ENCODE measurements around the gene CCDC110. TPM values are rescaled to one million over a fixed set of nuclear protein-coding genes. Genes with fewer than 3 reads are reported as not detected.

The CCDC110 gene
- total and polyA plus RNA-seq, 9 of the 15 experiments (the other 6 are each of a cell fraction or from before 2014, with no cell fraction given): 0.04 to 0.35 (median 0.07) TPM; not detected in 4

GRCh38 chr4:185469580-185470154 lies 1.9 kb downstream of the CCDC110 start (continued):
- TF ChIP-seq, protein P1, sequence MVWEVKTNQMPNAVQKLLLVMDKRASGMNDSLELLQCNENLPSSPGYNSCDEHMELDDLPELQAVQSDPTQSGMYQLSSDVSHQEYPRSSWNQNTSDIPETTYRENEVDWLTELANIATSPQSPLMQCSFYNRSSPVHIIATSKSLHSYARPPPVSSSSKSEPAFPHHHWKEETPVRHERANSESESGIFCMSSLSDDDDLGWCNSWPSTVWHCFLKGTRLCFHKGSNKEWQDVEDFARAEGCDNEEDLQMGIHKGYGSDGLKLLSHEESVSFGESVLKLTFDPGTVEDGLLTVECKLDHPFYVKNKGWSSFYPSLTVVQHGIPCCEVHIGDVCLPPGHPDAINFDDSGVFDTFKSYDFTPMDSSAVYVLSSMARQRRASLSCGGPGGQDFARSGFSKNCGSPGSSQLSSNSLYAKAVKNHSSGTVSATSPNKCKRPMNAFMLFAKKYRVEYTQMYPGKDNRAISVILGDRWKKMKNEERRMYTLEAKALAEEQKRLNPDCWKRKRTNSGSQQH (CRISPR knock-in tag; IDR thresholded peaks at IDR 0.05): no peak

DNA sequence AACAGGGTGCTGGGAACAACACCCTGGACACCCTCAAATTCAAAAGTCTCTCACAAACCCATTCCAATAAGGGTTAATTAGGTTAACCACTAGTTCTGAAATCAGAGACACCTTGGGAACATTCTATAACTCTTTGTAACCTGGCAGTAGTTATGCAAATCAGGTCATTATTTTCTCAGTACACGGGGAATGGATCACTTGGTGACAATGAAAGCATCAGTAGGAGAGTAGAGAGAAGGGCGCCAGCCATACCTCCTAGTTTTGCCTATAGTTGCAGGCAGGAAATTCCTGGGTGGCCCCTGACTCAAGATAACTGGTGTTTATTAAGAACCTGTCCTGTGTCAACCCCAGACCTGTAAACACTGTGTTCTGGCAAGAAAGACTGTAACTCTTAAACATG lies 2.5 kb downstream of the CCDC110 start:
- Histone ChIP-seq H3K9me1 (ENCODE audit: control insufficient read depth, insufficient read depth, low read length) (no peaks in the 10 kb centered on the region), H2AFZ (ENCODE audit: low read depth, low read length) (no peak overlapping the region), H3K27ac (ENCODE audit: extremely low read depth, low read depth, low read length) (no peak overlapping the region), H3K27me3 (ENCODE audit: control insufficient read depth in 2 of 2, insufficient read depth in 2 of 2, low read length in 2 of 2) (peaks cover 38 to 50% of the 10 kb centered on the region in 2 experiments), H3K4me3 (no peak overlapping the region), H3K9ac (ENCODE audit: insufficient read depth in 1 of 2, low read depth in 2 of 2, low read length in 2 of 2) (no peak overlapping the region), H3K4me1 (replicated peaks in 1 of 2; ENCODE audit: control insufficient read depth in 2 of 2, insufficient read depth in 2 of 2, low read length in 2 of 2) (peaks cover 9 to 12% of the 10 kb centered on the region in 2 experiments), H3K36me3 (ENCODE audit: control insufficient read depth, insufficient read depth, low read length) (no peaks in the 10 kb centered on the region), H3K4me2 (ENCODE audit: insufficient read depth, low read length) (no peak overlapping the region), H4K20me1 (replicated peaks; ENCODE audit: control insufficient read depth, insufficient read depth, low read length) (no peaks in the 10 kb centered on the region), H3K79me2 (ENCODE audit: control insufficient read depth, insufficient read depth, low read length) (no peaks in the 10 kb centered on the region), H3K9me3 (replicated peaks; ENCODE audit: control insufficient read depth, insufficient read depth, low read depth, low read length) (peaks cover 2% of the 10 kb centered on the region; the same call in 1 of the 2 replicates)
- in situ Hi-C loops (cut with MboI) (no loop called here), intact Hi-C loops (cut with micrococcal nuclease) (no loop called here)
- ChIA-PET CTCF (ENCODE audit: low intra/inter-chr PET ratio) (no interaction called here), POLR2A (no interaction called here)
- no peak for TF ChIP-seq BRD4 (IDR thresholded peaks at IDR 0.05)
- no peak for TF ChIP-seq HCFC1 (IDR thresholded peaks at IDR 0.05; ENCODE audit: low read depth, low read length)
- no peak for TF ChIP-seq ZNF384 (IDR thresholded peaks at IDR 0.05; ENCODE audit: low read depth, low read length)
- TF ChIP-seq, protein P2, sequence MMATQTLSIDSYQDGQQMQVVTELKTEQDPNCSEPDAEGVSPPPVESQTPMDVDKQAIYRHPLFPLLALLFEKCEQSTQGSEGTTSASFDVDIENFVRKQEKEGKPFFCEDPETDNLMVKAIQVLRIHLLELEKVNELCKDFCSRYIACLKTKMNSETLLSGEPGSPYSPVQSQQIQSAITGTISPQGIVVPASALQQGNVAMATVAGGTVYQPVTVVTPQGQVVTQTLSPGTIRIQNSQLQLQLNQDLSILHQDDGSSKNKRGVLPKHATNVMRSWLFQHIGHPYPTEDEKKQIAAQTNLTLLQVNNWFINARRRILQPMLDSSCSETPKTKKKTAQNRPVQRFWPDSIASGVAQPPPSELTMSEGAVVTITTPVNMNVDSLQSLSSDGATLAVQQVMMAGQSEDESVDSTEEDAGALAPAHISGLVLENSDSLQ (IDR thresholded peaks at IDR 0.05): no peak
- no peak for TF ChIP-seq ARID1B (IDR thresholded peaks at IDR 0.05)
- FAIRE-seq (no peak), DNase-seq (ENCODE audit: extremely low read depth in 1 of 4, low spot score in 3 of 4) (no peak), ATAC-seq (no peak)
- WGBS (ENCODE audit: insufficient coverage, low coverage, missing lambda C conversion rate): 0% methylated on average over 2 of the region's 2 CpGs
- BruUV-seq (replicated peaks): no TSS peak

All from K562 (cell line).